ENCODE measurements around the gene DNAH10.

DNA sequence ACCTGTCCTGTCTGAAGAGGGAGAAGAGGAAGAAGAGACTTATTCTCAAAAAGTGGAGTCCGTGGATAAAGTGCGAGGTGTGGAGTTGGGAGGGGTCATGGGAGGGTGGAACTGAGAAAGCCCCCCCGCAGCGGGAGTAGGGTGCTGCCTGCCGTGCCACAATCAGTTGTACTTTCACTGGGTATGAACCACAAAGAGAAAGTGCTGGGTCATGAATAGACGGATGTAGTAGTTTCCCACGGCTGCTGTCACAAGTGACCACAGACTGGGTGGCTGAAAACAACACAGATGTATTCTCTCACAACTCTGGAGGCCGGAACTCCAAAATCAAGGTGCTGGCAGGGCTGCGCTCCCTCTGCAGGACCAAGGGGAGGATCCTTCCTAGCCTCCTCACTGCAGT lies 5.5 kb downstream of the DNAH10 start:
- TF ChIP-seq, protein P1, sequence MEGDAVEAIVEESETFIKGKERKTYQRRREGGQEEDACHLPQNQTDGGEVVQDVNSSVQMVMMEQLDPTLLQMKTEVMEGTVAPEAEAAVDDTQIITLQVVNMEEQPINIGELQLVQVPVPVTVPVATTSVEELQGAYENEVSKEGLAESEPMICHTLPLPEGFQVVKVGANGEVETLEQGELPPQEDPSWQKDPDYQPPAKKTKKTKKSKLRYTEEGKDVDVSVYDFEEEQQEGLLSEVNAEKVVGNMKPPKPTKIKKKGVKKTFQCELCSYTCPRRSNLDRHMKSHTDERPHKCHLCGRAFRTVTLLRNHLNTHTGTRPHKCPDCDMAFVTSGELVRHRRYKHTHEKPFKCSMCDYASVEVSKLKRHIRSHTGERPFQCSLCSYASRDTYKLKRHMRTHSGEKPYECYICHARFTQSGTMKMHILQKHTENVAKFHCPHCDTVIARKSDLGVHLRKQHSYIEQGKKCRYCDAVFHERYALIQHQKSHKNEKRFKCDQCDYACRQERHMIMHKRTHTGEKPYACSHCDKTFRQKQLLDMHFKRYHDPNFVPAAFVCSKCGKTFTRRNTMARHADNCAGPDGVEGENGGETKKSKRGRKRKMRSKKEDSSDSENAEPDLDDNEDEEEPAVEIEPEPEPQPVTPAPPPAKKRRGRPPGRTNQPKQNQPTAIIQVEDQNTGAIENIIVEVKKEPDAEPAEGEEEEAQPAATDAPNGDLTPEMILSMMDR (IDR thresholded peaks at IDR 0.05) = no peak
- no peak for TF ChIP-seq RFX5 (IDR thresholded peaks at IDR 0.05)
- TF ChIP-seq, protein P2, sequence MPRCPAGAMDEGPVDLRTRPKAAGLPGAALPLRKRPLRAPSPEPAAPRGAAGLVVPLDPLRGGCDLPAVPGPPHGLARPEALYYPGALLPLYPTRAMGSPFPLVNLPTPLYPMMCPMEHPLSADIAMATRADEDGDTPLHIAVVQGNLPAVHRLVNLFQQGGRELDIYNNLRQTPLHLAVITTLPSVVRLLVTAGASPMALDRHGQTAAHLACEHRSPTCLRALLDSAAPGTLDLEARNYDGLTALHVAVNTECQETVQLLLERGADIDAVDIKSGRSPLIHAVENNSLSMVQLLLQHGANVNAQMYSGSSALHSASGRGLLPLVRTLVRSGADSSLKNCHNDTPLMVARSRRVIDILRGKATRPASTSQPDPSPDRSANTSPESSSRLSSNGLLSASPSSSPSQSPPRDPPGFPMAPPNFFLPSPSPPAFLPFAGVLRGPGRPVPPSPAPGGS (IDR thresholded peaks at IDR 0.05) = no peak
- no peak for TF ChIP-seq POLR2A (IDR thresholded peaks at IDR 0.05; ENCODE audit: low read length)
- no peak for TF ChIP-seq RAD21 (conservative IDR thresholded peaks at IDR 0.05 in 1 of 2, IDR thresholded peaks at IDR 0.05 in 1 of 2)
- TF ChIP-seq KDM5A (IDR thresholded peaks at IDR 0.05) = no peak
- TF ChIP-seq, protein P3, sequence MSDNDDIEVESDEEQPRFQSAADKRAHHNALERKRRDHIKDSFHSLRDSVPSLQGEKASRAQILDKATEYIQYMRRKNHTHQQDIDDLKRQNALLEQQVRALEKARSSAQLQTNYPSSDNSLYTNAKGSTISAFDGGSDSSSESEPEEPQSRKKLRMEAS (IDR thresholded peaks at IDR 0.05) = no peak
- TF ChIP-seq MAFK (IDR thresholded peaks at IDR 0.05; ENCODE audit: partially characterized antibody) = no peak
- TF ChIP-seq, protein P4, sequence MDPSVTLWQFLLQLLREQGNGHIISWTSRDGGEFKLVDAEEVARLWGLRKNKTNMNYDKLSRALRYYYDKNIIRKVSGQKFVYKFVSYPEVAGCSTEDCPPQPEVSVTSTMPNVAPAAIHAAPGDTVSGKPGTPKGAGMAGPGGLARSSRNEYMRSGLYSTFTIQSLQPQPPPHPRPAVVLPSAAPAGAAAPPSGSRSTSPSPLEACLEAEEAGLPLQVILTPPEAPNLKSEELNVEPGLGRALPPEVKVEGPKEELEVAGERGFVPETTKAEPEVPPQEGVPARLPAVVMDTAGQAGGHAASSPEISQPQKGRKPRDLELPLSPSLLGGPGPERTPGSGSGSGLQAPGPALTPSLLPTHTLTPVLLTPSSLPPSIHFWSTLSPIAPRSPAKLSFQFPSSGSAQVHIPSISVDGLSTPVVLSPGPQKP (IDR thresholded peaks at IDR 0.05; ENCODE audit: low read depth, low read length) = no peak
- TF ChIP-seq ZSCAN20 (CRISPR knock-in tag; IDR thresholded peaks at IDR 0.05) = no peak
- no peak for TF ChIP-seq MAZ (IDR thresholded peaks at IDR 0.05; ENCODE audit: borderline replicate concordance, low read depth, low read length)
- TF ChIP-seq CEBPB (IDR thresholded peaks at IDR 0.05) = no peak
- TF ChIP-seq RCOR1 (IDR thresholded peaks at IDR 0.05; ENCODE audit: low read depth, low read length) = no peak
- no peak for TF ChIP-seq JUN (IDR thresholded peaks at IDR 0.05)
